Amniotic stem cell (primary cell): ENCODE data around the gene ZCCHC7.
A peak's percentile ranks its signal among the peaks of the same experiment; 100 is the strongest.
"Not testable (repeated sequence)": the region's sequence is repeated elsewhere in the genome, so short reads cannot be mapped to it uniquely, and the experiment has no call there.

Experiments used
- DNase-seq: peaks from one replicate; lab custom pipeline; 2025; lab: John Stamatoyannopoulos, UW

Gene ZCCHC7

GRCh38 chr9:37119907-37120842 lies at the start of gene ZCCHC7:
Gene ZCCHC7, plus strand, starts transcription at chr9:37120574.
- peak; percentile 83 for DNase-seq

GRCh38 chr9:37074790-37075189 lies 45.6 kb upstream of the ZCCHC7 start:
- not testable (repeated sequence) for DNase-seq

- peak; percentile 68 for DNase-seq
Observed at GRCh38 chr9:37079370-37080164, 40.8 kb upstream of the ZCCHC7 start.

GRCh38 chr9:37080165-37080628 lies 40.2 kb upstream of the ZCCHC7 start:
- DNase-seq = not testable (repeated sequence)

GRCh38 chr9:37081507-37081906 lies 38.9 kb upstream of the ZCCHC7 start:
- not testable (repeated sequence) for DNase-seq

GRCh38 chr9:37082214-37082765 lies 38.1 kb upstream of the ZCCHC7 start:
- no peak for DNase-seq

GRCh38 chr9:37083654-37084053 lies 36.7 kb upstream of the ZCCHC7 start:
- DNase-seq = no peak

GRCh38 chr9:37085233-37085632 lies 35.1 kb upstream of the ZCCHC7 start:
- no peak for DNase-seq

GRCh38 chr9:37092714-37093295 lies 27.6 kb upstream of the ZCCHC7 start:
- DNase-seq = not testable (repeated sequence)

- no peak for DNase-seq
Observed at GRCh38 chr9:37094751-37095150, 25.6 kb upstream of the ZCCHC7 start.

GRCh38 chr9:37096628-37097027 lies 23.7 kb upstream of the ZCCHC7 start:
- no peak for DNase-seq

- no peak for DNase-seq
Observed at GRCh38 chr9:37097294-37097693, 23.1 kb upstream of the ZCCHC7 start.

GRCh38 chr9:37100327-37100726 lies 20.0 kb upstream of the ZCCHC7 start:
- DNase-seq = no peak

GRCh38 chr9:37100741-37101140 lies 19.6 kb upstream of the ZCCHC7 start:
- DNase-seq = no peak

GRCh38 chr9:37102486-37102885 lies 17.9 kb upstream of the ZCCHC7 start:
- no peak for DNase-seq

GRCh38 chr9:37104183-37104889 lies 16.0 kb upstream of the ZCCHC7 start:
- DNase-seq = peak; percentile 42

- DNase-seq = no peak
Observed at GRCh38 chr9:37105234-37105633, 15.1 kb upstream of the ZCCHC7 start.

GRCh38 chr9:37107701-37108100 lies 12.7 kb upstream of the ZCCHC7 start:
- DNase-seq = no peak

GRCh38 chr9:37114442-37114841 lies 5.9 kb upstream of the ZCCHC7 start:
- not testable (repeated sequence) for DNase-seq

GRCh38 chr9:37117956-37118355 lies 2.4 kb upstream of the ZCCHC7 start:
- no peak for DNase-seq

GRCh38 chr9:37119360-37119759 lies 1.0 kb upstream of the ZCCHC7 start:
- no peak for DNase-seq
